Measurements from ENCODE around the gene BRINP2.

DNA sequence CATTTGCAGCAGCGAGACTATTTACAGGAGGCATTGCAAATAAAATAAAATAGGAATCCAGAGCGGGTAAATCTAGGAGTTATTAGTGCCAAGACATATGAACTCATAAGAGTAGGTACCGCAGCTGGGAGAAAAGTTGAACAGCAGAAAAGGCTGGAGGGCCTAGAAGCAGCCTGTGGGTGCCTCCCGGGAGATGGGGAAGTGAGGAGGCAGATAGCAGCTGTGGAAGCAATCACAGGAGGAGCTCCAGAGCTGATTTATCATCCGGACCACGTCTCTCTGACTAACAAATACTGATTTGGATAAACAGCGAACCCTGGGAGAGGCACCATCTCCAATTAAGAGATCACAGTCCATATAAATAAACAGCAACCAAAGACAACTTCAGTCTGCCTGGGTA lies 64.6 kb downstream of the BRINP2 start:
- TF ChIP-seq POLR2AphosphoS5 (IDR thresholded peaks at IDR 0.05; ENCODE audit: low read depth) (no peak), CTCF (IDR thresholded peaks at IDR 0.05; ENCODE audit: insufficient read depth, low read length) (no peak)

Data from HL-60 (cell line).